ENCODE data around the gene CACNA1I.

CACNA1I gene

DNA sequence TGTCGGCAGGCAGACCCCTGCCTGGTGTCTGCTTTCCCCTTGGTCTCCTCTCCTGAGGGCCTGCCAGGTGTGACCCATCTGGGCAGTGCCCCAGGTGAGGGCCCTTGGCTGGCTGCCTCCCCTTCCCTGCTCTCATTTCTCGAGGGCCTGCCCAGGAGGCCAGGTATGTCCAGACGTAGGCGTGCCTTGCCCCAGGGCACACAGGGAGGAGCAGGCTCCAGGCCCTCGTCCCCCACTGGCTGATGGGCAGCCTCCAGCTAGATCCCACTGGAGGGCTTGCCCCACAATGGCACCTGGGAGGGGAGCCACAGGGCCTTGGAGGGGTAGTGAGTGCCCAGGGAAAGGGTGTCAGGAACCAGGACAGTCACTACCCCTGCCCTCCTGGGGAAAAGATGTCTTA, 95.9 kb downstream of the CACNA1I start:
- DNase-seq (ENCODE audit: low read depth in 3 of 3) = no peak

- DNase-seq (ENCODE audit: low read depth in 3 of 3) = no peak
Observed at GRCh38 chr22:39666926-39667325, 96.4 kb downstream of the CACNA1I start.

- no peak for DNase-seq (ENCODE audit: low read depth in 3 of 3)
Observed at GRCh38 chr22:39669432-39669831, 98.9 kb downstream of the CACNA1I start.

DNA sequence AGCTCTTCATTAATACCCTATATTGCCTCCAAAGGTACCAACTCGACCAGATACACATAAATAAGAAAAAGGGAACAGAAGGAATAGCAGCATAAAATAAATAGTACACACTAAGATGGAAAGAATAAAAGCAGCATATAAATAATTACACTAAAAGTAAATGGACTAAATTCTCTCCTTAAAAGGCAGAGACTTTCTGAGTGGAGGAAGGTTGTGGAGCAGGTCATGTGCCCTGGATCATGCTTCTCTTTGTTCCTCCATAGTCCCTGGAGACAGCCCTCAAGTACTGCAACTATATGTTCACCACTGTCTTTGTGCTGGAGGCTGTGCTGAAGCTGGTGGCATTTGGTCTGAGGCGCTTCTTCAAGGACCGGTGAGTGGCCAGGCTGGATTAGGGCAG, 101.4 kb downstream of the CACNA1I start:
- no peak for DNase-seq (ENCODE audit: low read depth in 3 of 3)

GRCh38 chr22:39674536-39674935, 104.0 kb downstream of the CACNA1I start:
- DNase-seq (ENCODE audit: low read depth in 3 of 3) = no peak

GRCh38 chr22:39675947-39676346, 105.4 kb downstream of the CACNA1I start:
- DNase-seq (ENCODE audit: low read depth in 3 of 3) = no peak

- no peak for DNase-seq (ENCODE audit: low read depth in 3 of 3)
Observed at GRCh38 chr22:39677967-39678366, 107.4 kb downstream of the CACNA1I start.

- DNase-seq (ENCODE audit: low read depth in 3 of 3) = no peak
Observed at GRCh38 chr22:39678862-39679490, 108.4 kb downstream of the CACNA1I start.

DNA sequence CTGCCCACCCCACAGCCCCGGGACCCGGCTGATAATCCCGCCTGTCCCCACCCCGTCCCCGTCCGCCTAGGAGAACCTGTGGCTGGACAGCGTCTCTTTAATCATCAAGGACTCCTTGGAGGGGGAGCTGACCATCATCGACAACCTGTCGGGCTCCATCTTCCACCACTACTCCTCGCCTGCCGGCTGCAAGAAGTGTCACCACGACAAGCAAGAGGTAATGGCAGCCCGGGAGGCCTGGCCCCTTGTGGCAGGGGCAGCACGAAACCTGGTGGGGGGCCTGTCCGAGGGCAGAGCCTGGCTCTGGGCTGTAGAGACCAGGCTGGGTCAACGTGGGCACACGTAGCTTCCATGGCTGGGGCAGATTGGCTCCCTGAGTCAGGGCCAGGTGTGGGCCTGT, 109.1 kb downstream of the CACNA1I start:
- DNase-seq (ENCODE audit: low read depth in 3 of 3) = no peak

- no peak for DNase-seq (ENCODE audit: low read depth in 3 of 3)
Observed at GRCh38 chr22:39680486-39680885, 109.9 kb downstream of the CACNA1I start.

DNA sequence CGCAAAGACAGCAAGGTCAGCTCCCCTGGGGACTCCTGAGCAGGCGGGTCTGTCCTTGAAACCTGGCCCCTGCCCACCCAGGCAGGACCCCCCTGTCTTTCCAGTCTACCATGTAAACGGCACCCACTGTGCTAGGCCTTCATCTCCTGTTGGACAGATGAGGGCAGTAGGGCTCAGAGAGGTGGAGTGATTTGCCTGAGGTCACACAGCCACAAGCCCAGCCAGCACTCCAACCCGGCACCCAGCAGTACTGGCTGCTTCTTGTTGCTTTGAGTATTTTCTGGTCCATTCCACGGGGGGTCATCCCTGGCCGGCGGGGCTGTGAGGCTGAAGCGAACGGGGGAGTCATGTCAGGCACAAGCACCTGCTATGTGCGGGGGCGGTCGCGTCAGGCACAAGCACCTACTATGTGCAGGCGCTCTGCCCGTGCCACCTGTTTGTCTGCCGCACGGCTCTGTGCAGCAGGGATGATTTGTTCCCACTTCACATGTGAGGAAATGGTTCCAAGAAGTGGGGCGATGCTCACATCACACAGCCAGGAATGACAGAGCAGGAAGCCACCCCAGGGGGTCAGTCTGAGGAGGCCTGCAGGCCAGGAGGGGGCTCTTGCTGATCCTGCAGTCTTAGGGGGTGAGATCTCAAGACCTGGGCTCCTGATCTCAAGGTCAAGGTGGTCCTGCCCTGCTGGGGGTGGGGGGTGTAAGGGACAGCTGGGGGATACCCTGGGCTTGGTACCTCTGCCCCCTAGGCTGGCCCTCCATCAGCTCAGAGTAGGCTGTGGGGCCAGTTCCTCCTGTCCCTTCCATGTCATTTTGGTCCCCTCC, 110.7 kb downstream of the CACNA1I start:
- no peak for DNase-seq (ENCODE audit: low read depth in 3 of 3)

GRCh38 chr22:39682994-39683393, 112.4 kb downstream of the CACNA1I start:
- DNase-seq (ENCODE audit: low read depth in 3 of 3) = no peak

DNA sequence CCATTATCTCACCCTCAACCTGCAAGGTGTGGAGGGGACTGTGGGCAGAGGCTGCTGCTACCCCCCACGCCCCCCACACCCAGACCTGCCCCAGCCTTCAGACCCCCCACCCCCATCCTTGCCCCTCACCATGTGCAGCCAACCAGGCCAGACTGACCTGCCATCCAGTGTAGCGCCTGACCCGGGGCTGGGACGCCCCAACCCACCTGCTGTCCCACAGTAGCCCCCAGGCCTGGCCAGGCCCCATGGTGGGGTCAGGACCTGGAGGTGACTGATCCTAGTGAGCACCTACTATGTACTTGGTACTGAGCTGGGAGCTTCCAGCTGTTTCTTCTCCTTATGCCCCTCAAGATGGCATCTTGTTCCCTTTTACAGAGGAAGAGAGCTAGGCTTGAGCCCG, 113.1 kb downstream of the CACNA1I start:
- DNase-seq (ENCODE audit: low read depth in 3 of 3) = no peak

DNA sequence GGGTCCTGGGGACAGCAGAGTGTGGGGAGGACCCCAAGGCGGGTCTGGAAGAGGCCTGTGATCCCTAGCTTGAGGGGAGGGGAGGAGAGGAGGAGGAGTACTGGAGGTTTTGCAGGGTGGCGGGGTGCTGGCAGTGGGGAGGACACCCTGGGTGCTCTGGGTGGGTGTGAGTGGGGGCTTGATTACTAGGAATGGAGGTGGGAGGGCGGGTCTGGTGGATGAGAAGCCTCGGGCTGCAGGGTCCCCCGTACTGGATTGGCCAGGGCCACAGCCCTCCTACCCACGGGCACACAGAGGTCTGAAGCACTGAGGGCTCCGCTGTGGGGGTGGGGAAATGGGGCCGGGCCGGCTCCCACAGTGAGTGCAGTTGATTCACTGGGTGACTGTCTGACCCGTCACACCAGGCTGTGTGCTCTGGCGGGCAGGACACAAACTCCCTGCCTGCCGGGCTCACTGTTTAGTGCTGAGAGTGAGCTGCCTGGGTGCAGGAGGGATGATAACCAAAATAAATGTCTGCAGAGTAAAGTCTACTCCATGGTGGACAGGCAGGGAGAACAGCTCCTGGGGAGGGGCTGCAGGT, 114.2 kb downstream of the CACNA1I start:
- no peak for DNase-seq (ENCODE audit: low read depth in 3 of 3)

DNA sequence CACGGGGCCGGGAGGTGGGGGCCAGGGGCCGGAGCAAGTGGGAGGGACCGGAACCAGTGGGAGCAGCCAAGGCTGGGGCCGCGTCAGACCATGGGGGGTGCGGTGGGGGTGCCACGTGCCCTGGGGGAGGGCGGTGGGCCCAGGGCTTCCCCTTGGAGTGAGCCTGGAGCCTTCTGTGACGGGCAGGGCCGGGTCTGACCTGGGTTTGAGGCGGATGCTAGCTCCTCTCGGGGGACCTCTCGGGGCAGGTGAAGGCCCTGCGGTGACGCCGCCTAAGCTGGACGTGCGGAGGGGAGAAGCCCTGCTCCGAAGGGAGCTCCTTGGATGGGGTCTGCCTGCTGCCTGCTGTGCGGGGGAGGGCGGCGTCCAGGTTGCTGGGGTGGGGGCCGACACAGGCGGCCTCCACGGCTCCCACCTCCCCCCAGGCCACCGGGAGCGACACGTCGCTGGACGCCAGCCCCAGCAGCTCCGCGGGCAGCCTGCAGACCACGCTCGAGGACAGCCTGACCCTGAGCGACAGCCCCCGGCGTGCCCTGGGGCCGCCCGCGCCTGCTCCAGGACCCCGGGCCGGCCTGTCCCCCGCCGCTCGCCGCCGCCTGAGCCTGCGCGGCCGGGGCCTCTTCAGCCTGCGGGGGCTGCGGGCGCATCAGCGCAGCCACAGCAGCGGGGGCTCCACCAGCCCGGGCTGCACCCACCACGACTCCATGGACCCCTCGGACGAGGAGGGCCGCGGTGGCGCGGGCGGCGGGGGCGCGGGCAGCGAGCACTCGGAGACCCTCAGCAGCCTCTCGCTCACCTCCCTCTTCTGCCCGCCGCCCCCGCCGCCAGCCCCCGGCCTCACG, 115.0 kb downstream of the CACNA1I start:
- no peak for DNase-seq (ENCODE audit: low read depth in 3 of 3)

DNA sequence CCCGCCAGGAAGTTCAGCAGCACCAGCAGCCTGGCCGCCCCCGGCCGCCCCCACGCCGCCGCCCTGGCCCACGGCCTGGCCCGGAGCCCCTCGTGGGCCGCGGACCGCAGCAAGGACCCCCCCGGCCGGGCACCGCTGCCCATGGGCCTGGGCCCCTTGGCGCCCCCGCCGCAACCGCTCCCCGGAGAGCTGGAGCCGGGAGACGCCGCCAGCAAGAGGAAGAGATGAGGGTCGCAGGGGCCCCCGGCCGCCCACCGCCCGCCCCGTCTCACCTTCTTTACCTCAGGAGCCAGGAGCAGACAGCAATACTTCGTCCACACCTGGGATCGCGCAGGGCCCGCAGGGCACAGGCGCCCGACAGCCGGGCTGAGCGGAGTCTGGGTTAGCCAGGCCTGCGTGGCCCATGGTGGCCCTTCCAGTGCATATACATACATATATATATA, 115.6 kb downstream of the CACNA1I start:
- DNase-seq (ENCODE audit: low read depth in 3 of 3) = no peak

DNA sequence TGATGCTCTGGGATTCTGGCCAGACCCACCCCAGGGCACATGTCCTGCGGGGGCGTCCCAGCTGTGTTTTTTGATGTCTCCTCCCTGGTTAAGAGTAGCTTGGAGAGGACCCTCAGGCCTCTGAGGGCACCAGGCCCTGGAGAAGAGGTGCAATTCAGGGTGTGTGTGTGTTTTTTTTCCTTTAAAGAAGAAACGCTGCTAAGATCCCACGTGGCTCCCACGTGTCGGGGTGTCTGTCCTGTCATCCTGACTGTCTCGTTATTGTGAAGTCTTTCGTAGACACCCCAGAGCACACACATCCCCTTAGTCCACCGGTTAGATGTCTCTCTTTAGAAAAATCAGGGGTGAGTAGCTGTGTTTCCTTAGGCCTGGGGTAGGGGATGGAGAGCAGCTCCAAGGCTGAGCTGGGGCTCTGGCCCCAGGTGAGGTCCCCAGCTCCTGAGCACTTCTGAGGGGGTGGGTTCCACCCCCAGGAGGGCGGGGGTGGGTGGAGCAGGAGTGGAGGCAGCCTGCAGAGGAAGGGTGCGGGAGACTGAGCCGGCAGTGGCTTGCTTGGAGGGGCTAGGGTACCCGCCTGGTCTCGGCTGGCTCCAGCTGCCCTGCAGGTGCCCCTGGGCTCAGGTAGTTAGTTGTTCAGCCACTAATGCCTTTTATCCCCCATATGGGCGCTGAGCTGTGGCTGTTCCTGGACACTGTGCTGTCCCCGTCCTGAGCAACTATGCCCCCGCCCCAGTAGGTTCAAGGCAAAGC, 116.4 kb downstream of the CACNA1I start:
- DNase-seq (ENCODE audit: low read depth in 3 of 3) = no peak

- DNase-seq (ENCODE audit: low read depth in 3 of 3) = no peak
Observed at GRCh38 chr22:39688186-39688785, 117.7 kb downstream of the CACNA1I start.

GRCh38 chr22:39689421-39689820, 118.9 kb downstream of the CACNA1I start:
- no peak for DNase-seq (ENCODE audit: low read depth in 3 of 3)

GRCh38 chr22:39690881-39691605, 120.5 kb downstream of the CACNA1I start:
- peak in 2 of 3 experiments; percentile 11 to 17 for DNase-seq (ENCODE audit: low read depth in 3 of 3)
